AG04449 (cell line): Measurements from ENCODE around the gene RAB30.

ENCODE experiments used
- CTCF ChIA-PET: fragments of 350-600 bp; formaldehyde crosslinking; extraction: SDS; loops from one replicate; lab custom pipeline; 2021; ENCODE audit warnings: antibody characterized with exemption; lab: Yijun Ruan, JAX
- POLR2A ChIA-PET: fragments of 400-600, 350-600 bp; formaldehyde crosslinking; extraction: SDS; loops from one replicate; lab custom pipeline; 2020; ENCODE audit warnings: antibody characterized with exemption, inconsistent platforms; lab: Yijun Ruan, JAX
- DNase-seq: peaks from one replicate; pipeline ENCODE4 v3.0.0-alpha.2; 2010; ENCODE audit warnings: low read depth, low spot score
- H3K4me3 ChIP-seq: 2 replicates; pipeline ENCODE4 v1.5.1; 2011; ENCODE audit warnings: low read depth, mild to moderate bottlenecking, control low read depth, low read length
- CTCF ChIP-seq: IDR thresholded peaks from one replicate; pipeline ENCODE4 v1.5.1; 2011; ENCODE audit warnings: mild to moderate bottlenecking, moderate library complexity, low read length, control low read depth, inconsistent platforms; ENCODE audit not compliant: insufficient read depth; ENCODE audit errors: missing control alignments

The RAB30 gene

DNA sequence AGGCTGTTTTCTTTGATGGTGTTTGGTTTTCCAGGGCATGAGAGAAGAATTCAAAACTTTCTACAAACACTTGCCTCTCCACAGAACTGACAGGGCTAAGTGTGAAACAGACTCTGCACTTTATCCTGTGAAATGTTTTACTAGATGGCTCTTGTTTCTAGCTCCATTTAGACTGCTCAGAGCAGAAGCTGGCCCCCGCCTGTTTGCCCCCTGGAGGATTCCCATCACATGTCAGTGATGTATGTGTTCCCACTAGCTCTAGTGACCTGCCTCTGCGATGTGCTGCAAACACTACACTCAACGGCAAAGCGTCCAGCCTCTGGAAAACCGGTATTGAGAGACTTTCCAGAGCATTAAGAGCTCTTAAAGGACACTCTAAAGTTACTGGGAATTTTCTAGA lies 43.9 kb upstream of the RAB30 start:
- TF ChIP-seq CTCF = no peak
- ChIA-PET POLR2A (no interaction called here), CTCF (no interaction called here)
- DNase-seq = no peak
- H3K4me3 ChIP-seq = no peak overlapping the region

DNA sequence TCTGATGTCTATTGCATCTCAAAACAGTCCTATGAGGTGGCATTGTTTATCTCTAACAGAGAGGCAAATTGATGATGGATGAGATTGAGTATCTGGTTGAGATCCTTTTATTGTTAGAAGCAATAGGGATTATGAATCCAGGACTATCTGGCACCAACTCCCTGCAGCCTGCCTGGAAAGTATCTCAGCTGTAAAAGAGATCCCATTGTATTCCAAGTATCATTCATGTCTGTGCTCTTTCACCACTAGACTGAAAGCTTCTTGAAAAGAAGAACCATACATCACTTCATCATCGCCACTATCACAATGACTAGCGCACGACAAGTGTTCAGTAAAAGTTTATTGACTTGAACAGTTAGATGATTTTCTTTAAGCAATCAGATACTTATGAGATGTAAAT lies 43.3 kb upstream of the RAB30 start:
- no peak for TF ChIP-seq CTCF
- CTCF ChIA-PET = no interaction called here

GRCh38 chr11:83112886-83113285 lies 41.2 kb upstream of the RAB30 start:
- CTCF ChIA-PET = no interaction called here
- no peak for DNase-seq
- POLR2A ChIA-PET = no interaction called here
- no peak overlapping the region for H3K4me3 ChIP-seq
- TF ChIP-seq CTCF = no peak

More for the DNA sequence above, 43.3 kb upstream of the RAB30 start:
- H3K4me3 ChIP-seq = no peak overlapping the region
- POLR2A ChIA-PET = no interaction called here
- no peak for DNase-seq

DNA sequence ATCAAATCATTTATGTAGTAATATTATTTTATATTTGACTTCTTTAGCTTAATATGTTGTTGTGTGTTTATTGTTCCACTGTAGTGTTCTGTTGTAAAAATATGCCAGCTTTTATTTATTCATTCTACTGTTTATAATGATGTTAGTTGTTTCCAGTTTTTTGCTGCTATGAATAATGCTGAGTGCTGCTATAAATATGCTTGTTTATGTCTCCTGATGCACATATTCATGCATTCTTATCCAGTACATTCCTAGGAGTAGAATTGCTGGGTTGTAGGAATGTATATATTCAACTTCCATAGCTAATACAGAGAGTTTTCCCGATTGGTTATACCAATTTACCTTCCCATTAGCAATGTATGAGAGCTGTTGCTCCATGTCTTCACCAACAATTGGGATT lies 33.5 kb upstream of the RAB30 start:
- DNase-seq = no peak
- ChIA-PET POLR2A (no interaction called here), CTCF (no interaction called here)
- no peak overlapping the region for H3K4me3 ChIP-seq
- TF ChIP-seq CTCF = no peak

GRCh38 chr11:83102834-83103233 lies 31.1 kb upstream of the RAB30 start:
- POLR2A ChIA-PET = no interaction called here
- DNase-seq = no peak
- TF ChIP-seq CTCF = no peak
- CTCF ChIA-PET = no interaction called here
- no peak overlapping the region for H3K4me3 ChIP-seq

- no peak for DNase-seq
- ChIA-PET CTCF (interaction anchor here (0.6 kb wide), 1 partner anchor 9 kb away, joined by 3 read pairs; no protein-coding TSS in a partner anchor), POLR2A (interaction anchor here (0.7 kb wide), 1 partner anchor 46 kb away, joined by 3 read pairs; no protein-coding TSS in a partner anchor)
- no peak for TF ChIP-seq CTCF
- no peak overlapping the region for H3K4me3 ChIP-seq
Observed at GRCh38 chr11:83097429-83098075, 25.9 kb upstream of the RAB30 start.
